Activated CD8-positive, alpha-beta T cell treated with anti-CD3 and anti-CD28 coated beads for 36 hours (primary cell): Measurements from ENCODE around the gene NNMT. TPM values are rescaled to one million over a fixed set of nuclear protein-coding genes. Genes with fewer than 3 reads are reported as not detected.
A peak's percentile ranks its signal among the peaks of the same experiment; 100 is the strongest.

ENCODE experiments used
- ATAC-seq: fragments of 200-7000 bp; cut with Tn5 transposase; one replicate; pipeline ENCODE4 v1.10.0; 2021; ENCODE audit warnings: mild to moderate bottlenecking, moderate library complexity
- CTCF ChIA-PET: fragments of 350-600 bp; sonication (Branson Sonifier 250); formaldehyde crosslinking; loops from one replicate; lab custom pipeline; 2021; ENCODE audit warnings: antibody characterized with exemption; lab: Charles Lee
- POLR2A ChIA-PET: fragments of 350-600 bp; sonication (Branson Sonifier 250); formaldehyde crosslinking; loops from one replicate; lab custom pipeline; 2021; ENCODE audit warnings: antibody characterized with exemption; lab: Charles Lee
- DNase-seq: peaks from one replicate; pipeline ENCODE4 v3.0.0-alpha.2; 2020
- H3K27ac Mint-ChIP-seq: one replicate; pipeline ENCODE4 v1.8.0; 2021; ENCODE audit warnings: mild to moderate bottlenecking, mixed read lengths
- H3K27me3 Mint-ChIP-seq: one replicate; pipeline ENCODE4 v1.8.0; 2021; ENCODE audit warnings: mixed read lengths
- H3K36me3 Mint-ChIP-seq: one replicate; pipeline ENCODE4 v1.8.0; 2021; ENCODE audit warnings: low read depth, mixed read lengths
- H3K4me1 Mint-ChIP-seq: one replicate; pipeline ENCODE4 v1.8.0; 2021; ENCODE audit warnings: low read depth, mixed read lengths
- H3K4me3 Mint-ChIP-seq: one replicate; pipeline ENCODE4 v1.8.0; 2021; ENCODE audit warnings: mild to moderate bottlenecking, moderate library complexity, mixed read lengths
- H3K9me3 Mint-ChIP-seq: one replicate; pipeline ENCODE4 v1.8.0; 2021; ENCODE audit warnings: mixed read lengths
- intact Hi-C: fragments of 100-400 bp; cut with micrococcal nuclease; formaldehyde crosslinking; loops from one replicate; pipeline ENCODE4 v1.10.0; 2022
- total RNA-seq, 2 experiments: library from RNA; stranded (reverse); gene quantifications; one replicate each; pipeline ENCODE4 v1.2.3, GENCODE V29; 2021
- TF ChIP-seq, protein P1 (sequence below): fragments of 200-600 bp; IDR thresholded peaks from one replicate; pipeline ENCODE4 v1.8.0; 2022; ENCODE audit warnings: antibody characterized with exemption, mild to moderate bottlenecking

Gene NNMT
- total RNA-seq, 2 experiments from 2014 or later: not detected

GRCh38 chr11:114277637-114278341, 18.4 kb upstream of the NNMT start:
- Mint-ChIP-seq H3K4me3 (no peak overlapping the region), H3K36me3 (no peaks in the 10 kb centered on the region), H3K27ac (no peak overlapping the region), H3K27me3 (peaks cover 38% of the 10 kb centered on the region), H3K4me1 (no peaks in the 10 kb centered on the region), H3K9me3 (no peaks in the 10 kb centered on the region)
- DNase-seq (no peak), ATAC-seq (no peak)
- POLR2A ChIA-PET: no interaction called here
- CTCF ChIA-PET: interaction anchor here (2.7 kb wide), 1 partner anchor 17 kb away, joined by 13 read pairs; no protein-coding TSS in a partner anchor
- intact Hi-C loops: no loop called here
- TF ChIP-seq, protein P1, sequence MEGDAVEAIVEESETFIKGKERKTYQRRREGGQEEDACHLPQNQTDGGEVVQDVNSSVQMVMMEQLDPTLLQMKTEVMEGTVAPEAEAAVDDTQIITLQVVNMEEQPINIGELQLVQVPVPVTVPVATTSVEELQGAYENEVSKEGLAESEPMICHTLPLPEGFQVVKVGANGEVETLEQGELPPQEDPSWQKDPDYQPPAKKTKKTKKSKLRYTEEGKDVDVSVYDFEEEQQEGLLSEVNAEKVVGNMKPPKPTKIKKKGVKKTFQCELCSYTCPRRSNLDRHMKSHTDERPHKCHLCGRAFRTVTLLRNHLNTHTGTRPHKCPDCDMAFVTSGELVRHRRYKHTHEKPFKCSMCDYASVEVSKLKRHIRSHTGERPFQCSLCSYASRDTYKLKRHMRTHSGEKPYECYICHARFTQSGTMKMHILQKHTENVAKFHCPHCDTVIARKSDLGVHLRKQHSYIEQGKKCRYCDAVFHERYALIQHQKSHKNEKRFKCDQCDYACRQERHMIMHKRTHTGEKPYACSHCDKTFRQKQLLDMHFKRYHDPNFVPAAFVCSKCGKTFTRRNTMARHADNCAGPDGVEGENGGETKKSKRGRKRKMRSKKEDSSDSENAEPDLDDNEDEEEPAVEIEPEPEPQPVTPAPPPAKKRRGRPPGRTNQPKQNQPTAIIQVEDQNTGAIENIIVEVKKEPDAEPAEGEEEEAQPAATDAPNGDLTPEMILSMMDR: no peak

GRCh38 chr11:114278342-114279065, 17.7 kb upstream of the NNMT start:
- Mint-ChIP-seq H3K27ac (no peak overlapping the region), H3K4me1 (no peaks in the 10 kb centered on the region), H3K9me3 (no peaks in the 10 kb centered on the region), H3K4me3 (no peak overlapping the region), H3K27me3 (peaks cover 35% of the 10 kb centered on the region), H3K36me3 (no peaks in the 10 kb centered on the region)
- ChIA-PET POLR2A (interaction anchor here (1.0 kb wide), 1 partner anchor 9 kb away, joined by 3 read pairs; no protein-coding TSS in a partner anchor), CTCF (interaction anchor here (0.6 to 2.7 kb wide), 2 partner anchors 10 to 17 kb away, joined by 3 to 13 read pairs; no protein-coding TSS in a partner anchor)
- ATAC-seq (no peak), DNase-seq (no peak)
- TF ChIP-seq, protein P1: no peak
- intact Hi-C loops: no loop called here

DNA sequence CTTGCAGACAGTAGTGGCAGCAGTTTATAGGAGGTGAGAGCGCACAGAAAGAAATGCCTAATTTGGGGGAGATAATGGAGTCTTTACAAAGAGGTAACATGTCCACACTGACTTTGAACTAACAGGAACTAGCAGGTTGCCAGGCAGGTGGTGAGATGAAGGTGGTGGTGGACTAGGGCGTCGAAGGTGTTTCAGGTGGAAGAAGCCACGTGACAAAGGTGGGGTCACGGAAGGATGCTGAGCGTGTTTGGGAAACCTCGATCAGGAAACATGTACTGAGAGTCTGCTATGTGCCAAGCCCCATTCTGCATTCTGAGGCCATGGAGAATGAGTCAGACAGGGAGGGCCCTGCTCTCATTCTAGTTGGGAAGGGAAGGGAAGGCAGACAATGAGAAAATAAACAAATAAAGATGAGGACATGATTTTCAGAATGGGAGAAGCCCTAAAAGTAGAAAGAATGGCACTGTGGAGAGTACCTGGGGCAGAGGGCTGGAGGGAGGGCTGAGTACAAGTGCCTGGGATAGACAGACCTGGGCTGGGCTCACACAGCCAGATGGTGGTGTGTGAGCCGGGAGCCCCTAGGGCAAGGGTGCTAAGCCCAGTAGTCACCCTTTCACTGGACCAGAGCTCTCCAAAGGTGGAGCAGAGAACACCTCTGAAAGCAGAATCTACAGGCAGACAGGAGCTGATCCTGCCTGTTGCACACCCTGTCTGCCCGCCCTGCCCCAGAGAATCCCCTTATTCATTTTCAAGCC, 16.2 kb upstream of the NNMT start:
- no peak for DNase-seq
- no peaks in the 10 kb centered on the region for H3K4me1 Mint-ChIP-seq
- ChIA-PET CTCF (interaction anchor here (1.4 to 2.7 kb wide), 5 partner anchors 11 to 286 kb away, joined by 3 to 20 read pairs (median 5); no protein-coding TSS in a partner anchor), POLR2A (interaction anchor here (1.0 kb wide), 1 partner anchor 8 kb away, joined by 3 read pairs; no protein-coding TSS in a partner anchor)
- no peaks in the 10 kb centered on the region for H3K9me3 Mint-ChIP-seq
- no peak overlapping the region for H3K27ac Mint-ChIP-seq
- intact Hi-C loops: no loop called here
- no peaks in the 10 kb centered on the region for H3K36me3 Mint-ChIP-seq
- H3K27me3 Mint-ChIP-seq: peaks cover 32% of the 10 kb centered on the region
- H3K4me3 Mint-ChIP-seq: no peak overlapping the region
- TF ChIP-seq, protein P1: no peak
- no peak for ATAC-seq

DNA sequence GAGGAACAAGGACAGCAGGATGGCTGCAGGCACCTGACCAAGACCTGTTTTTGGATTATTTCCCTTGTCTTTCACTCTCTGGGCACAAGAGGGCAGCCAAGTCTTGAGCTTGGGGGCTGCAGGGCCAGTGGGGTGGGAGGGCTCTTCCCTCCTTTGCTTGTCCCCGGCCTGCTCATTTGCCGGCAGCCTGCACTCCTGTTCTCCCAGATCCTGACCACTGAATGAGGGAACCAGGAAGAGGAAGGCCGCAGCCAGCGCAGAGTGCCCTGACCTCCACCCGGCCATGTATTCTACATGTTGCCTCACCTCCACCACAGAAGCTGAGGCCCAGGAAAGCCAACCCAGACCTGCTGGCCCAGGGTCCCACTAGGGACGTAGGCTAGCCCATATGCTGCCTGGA, 15.5 kb upstream of the NNMT start:
- ChIA-PET CTCF (interaction anchor here (0.9 to 2.6 kb wide), 8 partner anchors 10 to 287 kb away, joined by 3 to 20 read pairs (median 4); no protein-coding TSS in a partner anchor), POLR2A (interaction anchor here (1.5 kb wide), 1 partner anchor 20 kb away, joined by 6 read pairs; no protein-coding TSS in a partner anchor)
- H3K27me3 Mint-ChIP-seq: peaks cover 28% of the 10 kb centered on the region
- TF ChIP-seq, protein P1: peak; percentile 56
- H3K9me3 Mint-ChIP-seq: no peaks in the 10 kb centered on the region
- H3K36me3 Mint-ChIP-seq: no peaks in the 10 kb centered on the region
- intact Hi-C loops: no loop called here
- no peaks in the 10 kb centered on the region for H3K4me1 Mint-ChIP-seq
- peak; percentile 37 for DNase-seq
- ATAC-seq: no peak
- no peak overlapping the region for H3K4me3 Mint-ChIP-seq
- H3K27ac Mint-ChIP-seq: no peak overlapping the region
